Ishikawa (cell line): Measurements from ENCODE around the gene FBXW11.

Experiments
- CEBPB ChIP-seq: IDR thresholded peaks from 2 replicates; pipeline ENCODE4 v1.6.1; 2012
- CREB1 ChIP-seq: IDR thresholded peaks from 2 replicates; pipeline ENCODE4 v1.6.1; 2012; ENCODE audit warnings: low read depth
- EGR1 ChIP-seq: IDR thresholded peaks from 2 replicates; pipeline ENCODE4 v1.6.1; 2012
- EP300 ChIP-seq: IDR thresholded peaks from 2 replicates; pipeline ENCODE4 v1.6.1; 2012; ENCODE audit warnings: borderline replicate concordance
- MAX ChIP-seq: IDR thresholded peaks from 2 replicates; pipeline ENCODE4 v1.6.1; 2012
- RAD21 ChIP-seq: IDR thresholded peaks from 2 replicates; pipeline ENCODE4 v1.6.1; 2012; ENCODE audit warnings: low read depth
- REST ChIP-seq: IDR thresholded peaks from 2 replicates; pipeline ENCODE4 v1.6.1; 2012; ENCODE audit warnings: low read depth, mild to moderate bottlenecking
- TAF1 ChIP-seq: IDR thresholded peaks from 2 replicates; pipeline ENCODE4 v1.6.1; 2012; ENCODE audit warnings: low read depth, mild to moderate bottlenecking
- TCF12 ChIP-seq: IDR thresholded peaks from 2 replicates; pipeline ENCODE4 v1.6.1; 2012; ENCODE audit warnings: low read depth
- ZBTB7A ChIP-seq: IDR thresholded peaks from 2 replicates; pipeline ENCODE4 v1.6.1; 2012; ENCODE audit warnings: low read depth

- TF ChIP-seq CEBPB = no peak
- TF ChIP-seq EGR1 = no peak
- no peak for TF ChIP-seq MAX
- no peak for TF ChIP-seq TAF1
- TF ChIP-seq REST = no peak
- TF ChIP-seq TCF12 = no peak
- TF ChIP-seq EP300 = no peak
- TF ChIP-seq RAD21 = no peak
- no peak for TF ChIP-seq CREB1
- no peak for TF ChIP-seq ZBTB7A
Observed at GRCh38 chr5:171898386-171898785, 108.1 kb downstream of the FBXW11 start.
